HepG2 (cell line): ENCODE measurements around the gene ZNF442. TPM values are rescaled to one million over a fixed set of nuclear protein-coding genes. Genes with fewer than 3 reads are reported as not detected.

Experiments used
- CCDC6 ChIP-seq: sonication (generic); formaldehyde crosslinking; IDR thresholded peaks from 2 replicates; pipeline ENCODE4 v1.8.1; 2022; ENCODE audit warnings: mild to moderate bottlenecking, missing genetic modification reagents, moderate library complexity
- CEBPB ChIP-seq: IDR thresholded peaks from 2 replicates; pipeline ENCODE4 v1.6.1; 2011; ENCODE audit warnings: low read depth, low read length, improper control_type of control experiment, borderline replicate concordance
- ELF1 ChIP-seq: sonication (generic); formaldehyde crosslinking; IDR thresholded peaks from 2 replicates; pipeline ENCODE4 v1.4.0; 2020; ENCODE audit warnings: missing genetic modification reagents
- ELF3 ChIP-seq: IDR thresholded peaks from 2 replicates; pipeline ENCODE4 v1.6.1; 2016; ENCODE audit warnings: missing genetic modification reagents, missing compliant biosample characterization
- FOXO1 ChIP-seq: sonication (generic); formaldehyde crosslinking; IDR thresholded peaks from 2 replicates; pipeline ENCODE4 v1.4.0; 2020; ENCODE audit warnings: missing genetic modification reagents
- ISL2 ChIP-seq: sonication (generic); formaldehyde crosslinking; IDR thresholded peaks from 2 replicates; pipeline ENCODE4 v1.5.0; 2020; ENCODE audit warnings: missing genetic modification reagents
- NR2C2 ChIP-seq: sonication (generic); formaldehyde crosslinking; IDR thresholded peaks from 2 replicates; pipeline ENCODE4 v1.4.0; 2020; ENCODE audit warnings: missing genetic modification reagents, mild to moderate bottlenecking, moderate library complexity, borderline replicate concordance
- PCBP1 ChIP-seq: fragments of 200-400 bp; formaldehyde crosslinking; IDR thresholded peaks from 2 replicates; pipeline ENCODE4 v1.6.1; 2017; ENCODE audit warnings: mild to moderate bottlenecking, low read depth, low read length, borderline replicate concordance
- RFX1 ChIP-seq: fragments of 450-650 bp; IDR thresholded peaks from 2 replicates; pipeline ENCODE4 v1.6.1; 2017
- RXRA ChIP-seq: sonication (generic); formaldehyde crosslinking; IDR thresholded peaks from 2 replicates; pipeline ENCODE4 v1.5.1; 2020; ENCODE audit warnings: missing genetic modification reagents
- SKI ChIP-seq: fragments of 450-650 bp; IDR thresholded peaks from one replicate; pipeline ENCODE4 v1.6.1; 2018; ENCODE audit warnings: mild to moderate bottlenecking; ENCODE audit not compliant: partially characterized antibody
- ZFYVE20 ChIP-seq: sonication (generic); formaldehyde crosslinking; IDR thresholded peaks from 2 replicates; pipeline ENCODE4 v1.8.0; 2023; ENCODE audit warnings: low read depth, mild to moderate bottlenecking, moderate library complexity, missing genetic modification reagents, borderline replicate concordance
- ZNF501 ChIP-seq: sonication (generic); formaldehyde crosslinking; IDR thresholded peaks from 2 replicates; pipeline ENCODE4 v1.5.1; 2020; ENCODE audit warnings: mild to moderate bottlenecking, moderate library complexity, missing genetic modification reagents
- ZNF562 ChIP-seq: sonication (generic); formaldehyde crosslinking; IDR thresholded peaks from 2 replicates; pipeline ENCODE4 v1.8.0; 2022; ENCODE audit warnings: missing genetic modification reagents, borderline replicate concordance
- ZSCAN22 ChIP-seq: sonication (generic); formaldehyde crosslinking; IDR thresholded peaks from 2 replicates; pipeline ENCODE4 v1.4.0; 2020; ENCODE audit warnings: mild to moderate bottlenecking, missing genetic modification reagents
- polyA plus RNA-seq, 8 experiments: library from polyadenylated mRNA; depleted of rRNA in 3 of 8; stranded (reverse) in 7 of 8; unstranded in 1 of 8; fragments of >200 nt; fragmentation: Illumina TruSeq in 4 of 8; extraction: Trizol in 4 of 8; gene quantifications; 2 replicates each; pipeline versions ENCODE4 v1.2.1 to v1.2.3, GENCODE V29; 2011 to 2016; ENCODE audit warnings: low read depth in 4 of 8, missing spikeins in 1 of 8, mixed read lengths in 1 of 8; ENCODE audit not compliant: insufficient read depth in 1 of 8
- total RNA-seq, 5 experiments: library from RNA; depleted of rRNA; stranded (reverse); fragments of >200 nt; fragmentation: Illumina TruSeq; extraction: Trizol; gene quantifications; 2 replicates each; pipeline ENCODE4 v1.2.3, GENCODE V29; 2016; ENCODE audit warnings: low read depth in 1 of 5
- TF ChIP-seq, protein P1 (sequence below): sonication (generic); formaldehyde crosslinking; IDR thresholded peaks from 2 replicates; pipeline ENCODE4 v1.4.0; 2020; ENCODE audit warnings: missing genetic modification reagents
- TF ChIP-seq, protein P2 (sequence below): sonication (generic); formaldehyde crosslinking; IDR thresholded peaks from 2 replicates; pipeline ENCODE4 v1.4.0; 2020; ENCODE audit warnings: mild to moderate bottlenecking, missing genetic modification reagents
- TF ChIP-seq, protein P3 (sequence below): sonication (generic); formaldehyde crosslinking; IDR thresholded peaks from 2 replicates; pipeline ENCODE4 v1.4.0; 2020; ENCODE audit warnings: missing genetic modification reagents, mild to moderate bottlenecking, borderline replicate concordance
- TF ChIP-seq, protein P4 (sequence below): sonication (generic); formaldehyde crosslinking; IDR thresholded peaks from 2 replicates; pipeline ENCODE4 v1.8.1; 2023; ENCODE audit warnings: mild to moderate bottlenecking, moderate library complexity, missing genetic modification reagents
- TF ChIP-seq, protein P5 (sequence below): sonication (generic); formaldehyde crosslinking; IDR thresholded peaks from 2 replicates; pipeline ENCODE4 v1.4.0; 2020; ENCODE audit warnings: mild to moderate bottlenecking, missing genetic modification reagents, borderline replicate concordance

ZNF442 gene
- total and polyA plus RNA-seq, 2 of the 13 experiments (the other 11 are each of a cell fraction or from before 2014, with no cell fraction given): 1.0 to 6.0 TPM

DNA sequence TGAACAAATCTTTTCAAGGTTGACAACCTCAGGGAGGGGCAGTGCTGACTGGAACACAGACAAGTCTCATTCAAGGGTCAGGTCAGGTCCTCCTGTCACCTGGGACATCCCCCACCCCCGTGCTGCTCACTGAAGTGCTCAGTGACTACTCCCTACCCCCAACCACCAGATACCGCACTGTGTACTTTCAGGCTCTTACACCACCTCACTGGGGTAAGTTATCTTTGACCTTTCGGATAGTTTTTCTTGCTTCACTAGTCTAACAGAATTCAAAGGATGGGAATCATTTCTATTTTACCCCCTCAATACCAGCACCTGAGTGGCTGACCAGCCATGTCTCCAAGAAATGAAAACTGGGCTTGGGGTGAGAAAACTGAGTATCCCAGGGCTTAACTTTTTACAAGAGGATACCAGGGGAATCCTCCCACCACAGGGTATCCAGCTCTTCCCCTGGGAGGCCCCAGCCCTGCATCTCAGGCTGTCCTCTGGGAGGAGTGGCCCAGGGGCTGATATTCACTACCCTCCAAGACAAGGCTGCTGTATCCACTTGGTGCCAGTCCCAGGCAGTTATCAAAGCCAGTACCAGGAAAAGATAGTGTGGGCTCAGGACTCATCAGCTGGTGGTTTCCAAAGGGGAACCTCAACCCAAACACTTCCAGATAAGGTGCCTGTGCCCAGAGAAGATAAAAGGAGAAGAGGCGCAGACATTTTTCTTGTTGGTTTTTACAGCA, 34.1 kb downstream of the ZNF442 start (continued):
- TF ChIP-seq, protein P1, sequence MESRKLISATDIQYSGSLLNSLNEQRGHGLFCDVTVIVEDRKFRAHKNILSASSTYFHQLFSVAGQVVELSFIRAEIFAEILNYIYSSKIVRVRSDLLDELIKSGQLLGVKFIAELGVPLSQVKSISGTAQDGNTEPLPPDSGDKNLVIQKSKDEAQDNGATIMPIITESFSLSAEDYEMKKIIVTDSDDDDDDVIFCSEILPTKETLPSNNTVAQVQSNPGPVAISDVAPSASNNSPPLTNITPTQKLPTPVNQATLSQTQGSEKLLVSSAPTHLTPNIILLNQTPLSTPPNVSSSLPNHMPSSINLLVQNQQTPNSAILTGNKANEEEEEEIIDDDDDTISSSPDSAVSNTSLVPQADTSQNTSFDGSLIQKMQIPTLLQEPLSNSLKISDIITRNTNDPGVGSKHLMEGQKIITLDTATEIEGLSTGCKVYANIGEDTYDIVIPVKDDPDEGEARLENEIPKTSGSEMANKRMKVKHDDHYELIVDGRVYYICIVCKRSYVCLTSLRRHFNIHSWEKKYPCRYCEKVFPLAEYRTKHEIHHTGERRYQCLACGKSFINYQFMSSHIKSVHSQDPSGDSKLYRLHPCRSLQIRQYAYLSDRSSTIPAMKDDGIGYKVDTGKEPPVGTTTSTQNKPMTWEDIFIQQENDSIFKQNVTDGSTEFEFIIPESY (CRISPR knock-in tag): 0 out of 2 replicates have a peak, but pooled peaks have one; percentile 32
- TF ChIP-seq ELF3 (CRISPR knock-in tag): 0 out of 2 replicates have a peak, but pooled peaks have one; percentile 18
- peak; percentile 86 for TF ChIP-seq NR2C2 (CRISPR knock-in tag)
- TF ChIP-seq ZNF562 (CRISPR knock-in tag): no peak
- peak; percentile 41; the same call in 1 of the 2 replicates for TF ChIP-seq ZNF501 (CRISPR knock-in tag)
- TF ChIP-seq RXRA (CRISPR knock-in tag): peak; percentile 98
- TF ChIP-seq CCDC6 (CRISPR knock-in tag): no peak
- TF ChIP-seq ZSCAN22 (CRISPR knock-in tag): no peak
- no peak for TF ChIP-seq ELF1
- TF ChIP-seq RFX1: no peak
- TF ChIP-seq ZFYVE20 (CRISPR knock-in tag): no peak
- TF ChIP-seq, protein P2, sequence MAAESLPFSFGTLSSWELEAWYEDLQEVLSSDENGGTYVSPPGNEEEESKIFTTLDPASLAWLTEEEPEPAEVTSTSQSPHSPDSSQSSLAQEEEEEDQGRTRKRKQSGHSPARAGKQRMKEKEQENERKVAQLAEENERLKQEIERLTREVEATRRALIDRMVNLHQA (CRISPR knock-in tag): no peak
- peak; percentile 83 for TF ChIP-seq ISL2 (CRISPR knock-in tag)
- TF ChIP-seq, protein P3, sequence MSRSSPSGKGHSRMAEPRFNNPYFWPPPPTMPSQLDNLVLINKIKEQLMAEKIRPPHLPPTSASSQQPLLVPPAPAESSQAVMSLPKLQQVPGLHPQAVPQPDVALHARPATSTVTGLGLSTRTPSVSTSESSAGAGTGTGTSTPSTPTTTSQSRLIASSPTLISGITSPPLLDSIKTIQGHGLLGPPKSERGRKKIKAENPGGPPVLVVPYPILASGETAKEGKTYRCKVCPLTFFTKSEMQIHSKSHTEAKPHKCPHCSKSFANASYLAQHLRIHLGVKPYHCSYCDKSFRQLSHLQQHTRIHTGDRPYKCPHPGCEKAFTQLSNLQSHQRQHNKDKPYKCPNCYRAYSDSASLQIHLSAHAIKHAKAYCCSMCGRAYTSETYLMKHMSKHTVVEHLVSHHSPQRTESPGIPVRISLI: peak; percentile 73; the same call in 1 of the 2 replicates
- TF ChIP-seq, protein P4, sequence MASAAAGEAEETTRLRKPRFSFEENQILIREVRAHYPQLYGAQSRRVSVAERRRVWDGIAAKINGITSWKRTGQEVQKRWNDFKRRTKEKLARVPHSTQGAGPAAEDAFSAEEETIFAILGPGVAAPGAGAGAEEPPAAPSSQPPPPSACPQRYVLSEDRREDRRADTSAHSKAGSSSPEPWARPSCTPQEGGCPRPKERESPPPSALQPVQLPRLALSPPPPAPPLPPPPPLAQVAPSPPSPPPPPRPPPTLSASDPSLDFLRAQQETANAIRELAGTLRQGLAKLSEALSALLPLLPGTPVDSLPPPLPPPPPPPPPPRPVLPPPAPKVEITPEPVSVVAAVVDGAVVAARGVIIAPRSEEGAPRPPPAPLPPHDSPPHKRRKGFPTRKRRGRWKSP: no peak
- TF ChIP-seq, protein P5, sequence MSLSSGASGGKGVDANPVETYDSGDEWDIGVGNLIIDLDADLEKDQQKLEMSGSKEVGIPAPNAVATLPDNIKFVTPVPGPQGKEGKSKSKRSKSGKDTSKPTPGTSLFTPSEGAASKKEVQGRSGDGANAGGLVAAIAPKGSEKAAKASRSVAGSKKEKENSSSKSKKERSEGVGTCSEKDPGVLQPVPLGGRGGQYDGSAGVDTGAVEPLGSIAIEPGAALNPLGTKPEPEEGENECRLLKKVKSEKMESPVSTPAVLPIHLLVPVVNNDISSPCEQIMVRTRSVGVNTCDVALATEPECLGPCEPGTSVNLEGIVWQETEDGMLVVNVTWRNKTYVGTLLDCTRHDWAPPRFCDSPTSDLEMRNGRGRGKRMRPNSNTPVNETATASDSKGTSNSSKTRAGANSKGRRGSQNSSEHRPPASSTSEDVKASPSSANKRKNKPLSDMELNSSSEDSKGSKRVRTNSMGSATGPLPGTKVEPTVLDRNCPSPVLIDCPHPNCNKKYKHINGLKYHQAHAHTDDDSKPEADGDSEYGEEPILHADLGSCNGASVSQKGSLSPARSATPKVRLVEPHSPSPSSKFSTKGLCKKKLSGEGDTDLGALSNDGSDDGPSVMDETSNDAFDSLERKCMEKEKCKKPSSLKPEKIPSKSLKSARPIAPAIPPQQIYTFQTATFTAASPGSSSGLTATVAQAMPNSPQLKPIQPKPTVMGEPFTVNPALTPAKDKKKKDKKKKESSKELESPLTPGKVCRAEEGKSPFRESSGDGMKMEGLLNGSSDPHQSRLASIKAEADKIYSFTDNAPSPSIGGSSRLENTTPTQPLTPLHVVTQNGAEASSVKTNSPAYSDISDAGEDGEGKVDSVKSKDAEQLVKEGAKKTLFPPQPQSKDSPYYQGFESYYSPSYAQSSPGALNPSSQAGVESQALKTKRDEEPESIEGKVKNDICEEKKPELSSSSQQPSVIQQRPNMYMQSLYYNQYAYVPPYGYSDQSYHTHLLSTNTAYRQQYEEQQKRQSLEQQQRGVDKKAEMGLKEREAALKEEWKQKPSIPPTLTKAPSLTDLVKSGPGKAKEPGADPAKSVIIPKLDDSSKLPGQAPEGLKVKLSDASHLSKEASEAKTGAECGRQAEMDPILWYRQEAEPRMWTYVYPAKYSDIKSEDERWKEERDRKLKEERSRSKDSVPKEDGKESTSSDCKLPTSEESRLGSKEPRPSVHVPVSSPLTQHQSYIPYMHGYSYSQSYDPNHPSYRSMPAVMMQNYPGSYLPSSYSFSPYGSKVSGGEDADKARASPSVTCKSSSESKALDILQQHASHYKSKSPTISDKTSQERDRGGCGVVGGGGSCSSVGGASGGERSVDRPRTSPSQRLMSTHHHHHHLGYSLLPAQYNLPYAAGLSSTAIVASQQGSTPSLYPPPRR (CRISPR knock-in tag): peak; percentile 94
- TF ChIP-seq PCBP1: no peak
- peak; percentile 74 for TF ChIP-seq FOXO1 (CRISPR knock-in tag)
- TF ChIP-seq SKI: peak; percentile 73
- TF ChIP-seq CEBPB: peak; percentile 92
